ENCODE results near the gene ABCD4.

- no peak for TF ChIP-seq CTCF (IDR thresholded peaks at IDR 0.05; ENCODE audit: low read length)
- no peak for TF ChIP-seq EZH2 (optimal IDR thresholded peaks at IDR 0.05; ENCODE audit: low read depth, low read length)
Measured at GRCh38 chr14:74278080-74278479, 24.7 kb downstream of the ABCD4 start.
